GM23338 (cell line): ENCODE results near the gene IL10.

ENCODE experiments used
- CREB1 ChIP-seq: fragments of 250-450 bp; sonication (Bioruptor Pico); IDR thresholded peaks from 2 replicates; pipeline ENCODE4 v1.5.0; 2020; ENCODE audit warnings: low read depth, mild to moderate bottlenecking, moderate library complexity
- EZH2 ChIP-seq: fragments of 200-600 bp; sonication (generic); IDR thresholded peaks from one replicate; pipeline ENCODE4 v1.8.0; 2017; ENCODE audit warnings: antibody characterized with exemption, mild to moderate bottlenecking, low read depth; ENCODE audit not compliant: unreplicated experiment
- JUNB ChIP-seq: IDR thresholded peaks from one replicate; pipeline ENCODE4 v1.6.1; 2016; ENCODE audit warnings: antibody characterized with exemption; ENCODE audit not compliant: unreplicated experiment
- POLR2AphosphoS5 ChIP-seq: IDR thresholded peaks from 2 replicates; pipeline ENCODE4 v1.6.1; 2016; ENCODE audit warnings: antibody characterized with exemption, low read depth
- TF ChIP-seq, protein P1 (sequence below): IDR thresholded peaks from one replicate; pipeline ENCODE4 v1.6.1; 2018; ENCODE audit warnings: antibody characterized with exemption; ENCODE audit not compliant: unreplicated experiment
- TF ChIP-seq, protein P2 (sequence below), 2 experiments: fragments of 200-600 bp in 1 of 2; sonication (generic) in 1 of 2; conservative IDR thresholded peaks; 2 replicates each; pipeline versions ENCODE4 v1.5.1 to v1.6.1; 2016 to 2017; ENCODE audit warnings: antibody characterized with exemption in 2 of 2, low read depth in 2 of 2, mild to moderate bottlenecking in 2 of 2, moderate library complexity in 1 of 2

DNA sequence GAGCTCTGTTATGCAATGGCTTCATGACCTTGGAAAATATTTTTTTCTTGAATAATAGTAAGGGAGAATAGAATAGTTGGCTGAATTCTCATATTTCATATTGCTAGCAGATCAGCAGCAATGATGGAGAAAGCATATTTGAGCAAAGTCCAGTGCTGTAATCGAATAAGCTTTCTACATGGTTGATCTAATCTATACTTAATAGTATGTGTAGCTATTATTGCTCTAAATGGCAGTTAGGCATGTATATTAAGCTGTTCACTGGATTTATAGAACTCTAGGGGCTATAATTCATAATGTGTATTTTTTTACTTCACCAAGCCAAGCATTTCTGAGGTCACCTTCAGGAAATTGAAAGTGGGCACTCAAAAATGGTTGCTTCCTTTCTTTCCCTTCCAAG, 11.7 kb downstream of the IL10 start:
- TF ChIP-seq, protein P1, sequence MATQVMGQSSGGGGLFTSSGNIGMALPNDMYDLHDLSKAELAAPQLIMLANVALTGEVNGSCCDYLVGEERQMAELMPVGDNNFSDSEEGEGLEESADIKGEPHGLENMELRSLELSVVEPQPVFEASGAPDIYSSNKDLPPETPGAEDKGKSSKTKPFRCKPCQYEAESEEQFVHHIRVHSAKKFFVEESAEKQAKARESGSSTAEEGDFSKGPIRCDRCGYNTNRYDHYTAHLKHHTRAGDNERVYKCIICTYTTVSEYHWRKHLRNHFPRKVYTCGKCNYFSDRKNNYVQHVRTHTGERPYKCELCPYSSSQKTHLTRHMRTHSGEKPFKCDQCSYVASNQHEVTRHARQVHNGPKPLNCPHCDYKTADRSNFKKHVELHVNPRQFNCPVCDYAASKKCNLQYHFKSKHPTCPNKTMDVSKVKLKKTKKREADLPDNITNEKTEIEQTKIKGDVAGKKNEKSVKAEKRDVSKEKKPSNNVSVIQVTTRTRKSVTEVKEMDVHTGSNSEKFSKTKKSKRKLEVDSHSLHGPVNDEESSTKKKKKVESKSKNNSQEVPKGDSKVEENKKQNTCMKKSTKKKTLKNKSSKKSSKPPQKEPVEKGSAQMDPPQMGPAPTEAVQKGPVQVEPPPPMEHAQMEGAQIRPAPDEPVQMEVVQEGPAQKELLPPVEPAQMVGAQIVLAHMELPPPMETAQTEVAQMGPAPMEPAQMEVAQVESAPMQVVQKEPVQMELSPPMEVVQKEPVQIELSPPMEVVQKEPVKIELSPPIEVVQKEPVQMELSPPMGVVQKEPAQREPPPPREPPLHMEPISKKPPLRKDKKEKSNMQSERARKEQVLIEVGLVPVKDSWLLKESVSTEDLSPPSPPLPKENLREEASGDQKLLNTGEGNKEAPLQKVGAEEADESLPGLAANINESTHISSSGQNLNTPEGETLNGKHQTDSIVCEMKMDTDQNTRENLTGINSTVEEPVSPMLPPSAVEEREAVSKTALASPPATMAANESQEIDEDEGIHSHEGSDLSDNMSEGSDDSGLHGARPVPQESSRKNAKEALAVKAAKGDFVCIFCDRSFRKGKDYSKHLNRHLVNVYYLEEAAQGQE: no peak
- TF ChIP-seq POLR2AphosphoS5 (no peak), JUNB (no peak), EZH2 (no peak), CREB1 (CRISPR knock-in tag) (no peak)
- TF ChIP-seq, protein P2, sequence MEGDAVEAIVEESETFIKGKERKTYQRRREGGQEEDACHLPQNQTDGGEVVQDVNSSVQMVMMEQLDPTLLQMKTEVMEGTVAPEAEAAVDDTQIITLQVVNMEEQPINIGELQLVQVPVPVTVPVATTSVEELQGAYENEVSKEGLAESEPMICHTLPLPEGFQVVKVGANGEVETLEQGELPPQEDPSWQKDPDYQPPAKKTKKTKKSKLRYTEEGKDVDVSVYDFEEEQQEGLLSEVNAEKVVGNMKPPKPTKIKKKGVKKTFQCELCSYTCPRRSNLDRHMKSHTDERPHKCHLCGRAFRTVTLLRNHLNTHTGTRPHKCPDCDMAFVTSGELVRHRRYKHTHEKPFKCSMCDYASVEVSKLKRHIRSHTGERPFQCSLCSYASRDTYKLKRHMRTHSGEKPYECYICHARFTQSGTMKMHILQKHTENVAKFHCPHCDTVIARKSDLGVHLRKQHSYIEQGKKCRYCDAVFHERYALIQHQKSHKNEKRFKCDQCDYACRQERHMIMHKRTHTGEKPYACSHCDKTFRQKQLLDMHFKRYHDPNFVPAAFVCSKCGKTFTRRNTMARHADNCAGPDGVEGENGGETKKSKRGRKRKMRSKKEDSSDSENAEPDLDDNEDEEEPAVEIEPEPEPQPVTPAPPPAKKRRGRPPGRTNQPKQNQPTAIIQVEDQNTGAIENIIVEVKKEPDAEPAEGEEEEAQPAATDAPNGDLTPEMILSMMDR (conservative IDR thresholded peaks at IDR 0.05; ENCODE audit: low read depth in 2 of 2): no peak
